ENCODE measurements around the gene TLE1.

TLE1 gene

DNA sequence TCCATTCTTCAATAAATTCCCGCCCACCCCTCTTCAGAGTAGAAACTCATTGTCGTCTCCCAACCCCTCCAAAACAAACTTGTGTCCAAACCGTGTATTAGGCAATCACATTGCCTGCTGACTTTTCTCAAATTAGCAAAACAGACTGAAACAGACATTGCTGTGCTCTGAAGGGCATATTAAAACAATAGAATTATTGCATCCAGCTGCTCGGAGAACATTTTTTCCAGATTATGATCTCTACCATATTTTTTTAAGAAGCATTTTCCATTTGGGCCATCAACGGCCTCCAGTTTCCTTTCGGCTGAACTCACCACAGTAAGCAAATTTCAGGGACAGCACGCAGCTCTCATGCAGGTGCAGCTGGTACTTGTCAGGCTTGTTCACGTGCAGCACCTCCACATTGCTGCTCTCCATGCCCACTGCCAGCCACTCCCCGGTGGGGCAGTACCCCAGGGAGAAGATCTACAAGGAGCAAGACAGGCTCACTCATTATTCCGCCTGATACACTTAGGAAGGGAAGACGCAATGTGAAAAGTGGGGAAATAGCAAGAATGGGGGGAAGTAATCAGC is 104.1 kb downstream of the TLE1 start:
- Histone ChIP-seq H2AFZ (ENCODE audit: low read depth, low read length) (no peak overlapping the region), H4K20me1 (ENCODE audit: insufficient read depth, low read length) (no peaks in the 10 kb centered on the region), H3K79me2 (ENCODE audit: low read length) (no peaks in the 10 kb centered on the region), H3K27ac (ENCODE audit: low read length) (no peak overlapping the region), H3K4me3 (ENCODE audit: low read length) (no peak overlapping the region), H3K4me1 (ENCODE audit: low read length) (peaks cover 11% of the 10 kb centered on the region), H3K9me3 (ENCODE audit: insufficient read depth, low read length) (no peaks in the 10 kb centered on the region), H3K4me2 (ENCODE audit: low read length) (peak overlapping the region; percentile 35), H3K9ac (ENCODE audit: low read length) (no peak overlapping the region), H3K27me3 (ENCODE audit: low read depth, low read length) (no peaks in the 10 kb centered on the region), H3K36me3 (replicated peaks; ENCODE audit: low read depth, low read length) (no peaks in the 10 kb centered on the region)
- TF ChIP-seq EZH2phosphoT487 (IDR thresholded peaks at IDR 0.05; ENCODE audit: low read depth), result no peak
- TF ChIP-seq, protein P1, sequence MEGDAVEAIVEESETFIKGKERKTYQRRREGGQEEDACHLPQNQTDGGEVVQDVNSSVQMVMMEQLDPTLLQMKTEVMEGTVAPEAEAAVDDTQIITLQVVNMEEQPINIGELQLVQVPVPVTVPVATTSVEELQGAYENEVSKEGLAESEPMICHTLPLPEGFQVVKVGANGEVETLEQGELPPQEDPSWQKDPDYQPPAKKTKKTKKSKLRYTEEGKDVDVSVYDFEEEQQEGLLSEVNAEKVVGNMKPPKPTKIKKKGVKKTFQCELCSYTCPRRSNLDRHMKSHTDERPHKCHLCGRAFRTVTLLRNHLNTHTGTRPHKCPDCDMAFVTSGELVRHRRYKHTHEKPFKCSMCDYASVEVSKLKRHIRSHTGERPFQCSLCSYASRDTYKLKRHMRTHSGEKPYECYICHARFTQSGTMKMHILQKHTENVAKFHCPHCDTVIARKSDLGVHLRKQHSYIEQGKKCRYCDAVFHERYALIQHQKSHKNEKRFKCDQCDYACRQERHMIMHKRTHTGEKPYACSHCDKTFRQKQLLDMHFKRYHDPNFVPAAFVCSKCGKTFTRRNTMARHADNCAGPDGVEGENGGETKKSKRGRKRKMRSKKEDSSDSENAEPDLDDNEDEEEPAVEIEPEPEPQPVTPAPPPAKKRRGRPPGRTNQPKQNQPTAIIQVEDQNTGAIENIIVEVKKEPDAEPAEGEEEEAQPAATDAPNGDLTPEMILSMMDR (IDR thresholded peaks at IDR 0.05; ENCODE audit: low read depth, low read length), result no peak

DNA sequence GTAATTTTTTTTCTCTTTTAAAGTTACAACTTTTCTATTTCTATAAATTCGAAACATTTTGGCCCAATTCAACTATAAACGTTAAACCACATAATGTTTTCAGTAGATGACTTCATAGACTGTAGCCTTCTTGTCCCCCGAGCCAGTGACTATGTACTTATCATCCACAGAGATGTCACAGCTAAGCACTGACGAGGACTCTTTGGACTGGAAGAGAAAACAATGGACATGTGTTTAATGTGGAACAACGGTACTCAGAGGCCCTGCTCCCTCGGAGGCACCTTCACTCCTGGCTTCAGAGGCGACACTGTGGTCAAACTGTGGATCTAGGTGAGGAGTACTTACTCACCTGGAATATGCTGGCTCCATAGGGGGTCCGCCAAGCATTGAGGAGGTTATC is 105.2 kb downstream of the TLE1 start:
- Histone ChIP-seq H3K36me3 (replicated peaks; ENCODE audit: low read depth, low read length) (no peaks in the 10 kb centered on the region), H2AFZ (ENCODE audit: low read depth, low read length) (no peak overlapping the region), H3K4me1 (ENCODE audit: low read length) (peaks cover 15% of the 10 kb centered on the region), H3K4me3 (ENCODE audit: low read length) (no peak overlapping the region), H3K27me3 (ENCODE audit: low read depth, low read length) (no peaks in the 10 kb centered on the region), H4K20me1 (ENCODE audit: insufficient read depth, low read length) (no peaks in the 10 kb centered on the region), H3K27ac (ENCODE audit: low read length) (no peak overlapping the region), H3K9ac (ENCODE audit: low read length) (no peak overlapping the region), H3K79me2 (ENCODE audit: low read length) (no peaks in the 10 kb centered on the region), H3K9me3 (ENCODE audit: insufficient read depth, low read length) (no peaks in the 10 kb centered on the region), H3K4me2 (ENCODE audit: low read length) (no peak overlapping the region)
- TF ChIP-seq, protein P1 (IDR thresholded peaks at IDR 0.05; ENCODE audit: low read depth, low read length), result no peak
- TF ChIP-seq EZH2phosphoT487 (IDR thresholded peaks at IDR 0.05; ENCODE audit: low read depth), result no peak

DNA sequence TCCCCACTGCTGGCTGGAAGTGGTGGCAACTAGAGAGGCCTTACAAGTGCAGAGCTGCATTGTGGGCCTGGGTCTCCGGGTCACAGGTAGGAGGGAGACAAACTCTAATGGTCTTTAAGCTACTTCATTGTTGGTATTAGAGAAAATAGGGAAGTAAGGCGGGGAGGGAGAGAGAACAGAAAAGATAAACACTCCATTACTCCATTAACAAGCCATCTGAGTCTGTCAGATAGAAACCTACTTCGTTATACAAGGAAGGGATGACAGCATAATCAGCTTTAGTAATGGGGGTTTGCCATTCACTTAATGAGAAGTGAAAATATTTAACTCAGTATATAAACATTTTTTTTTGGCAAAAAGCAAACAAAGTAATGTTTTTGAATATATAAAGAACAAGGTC is 107.4 kb downstream of the TLE1 start:
- no peaks in the 10 kb centered on the region for H3K36me3 ChIP-seq (replicated peaks; ENCODE audit: low read depth, low read length)
- H3K27ac ChIP-seq (ENCODE audit: low read length), result no peak overlapping the region
- no peak overlapping the region for H3K4me3 ChIP-seq (ENCODE audit: low read length)
- no peaks in the 10 kb centered on the region for H3K79me2 ChIP-seq (ENCODE audit: low read length)
- no peaks in the 10 kb centered on the region for H3K27me3 ChIP-seq (ENCODE audit: low read depth, low read length)
- H3K4me1 ChIP-seq (ENCODE audit: low read length), result peaks cover 20% of the 10 kb centered on the region
- no peaks in the 10 kb centered on the region for H4K20me1 ChIP-seq (ENCODE audit: insufficient read depth, low read length)
- H3K9ac ChIP-seq (ENCODE audit: low read length), result no peak overlapping the region
- TF ChIP-seq, protein P1 (IDR thresholded peaks at IDR 0.05; ENCODE audit: low read depth, low read length), result no peak
- no peak for TF ChIP-seq EZH2phosphoT487 (IDR thresholded peaks at IDR 0.05; ENCODE audit: low read depth)
- H3K4me2 ChIP-seq (ENCODE audit: low read length), result no peak overlapping the region
- no peaks in the 10 kb centered on the region for H3K9me3 ChIP-seq (ENCODE audit: insufficient read depth, low read length)
- no peak overlapping the region for H2AFZ ChIP-seq (ENCODE audit: low read depth, low read length)

DNA sequence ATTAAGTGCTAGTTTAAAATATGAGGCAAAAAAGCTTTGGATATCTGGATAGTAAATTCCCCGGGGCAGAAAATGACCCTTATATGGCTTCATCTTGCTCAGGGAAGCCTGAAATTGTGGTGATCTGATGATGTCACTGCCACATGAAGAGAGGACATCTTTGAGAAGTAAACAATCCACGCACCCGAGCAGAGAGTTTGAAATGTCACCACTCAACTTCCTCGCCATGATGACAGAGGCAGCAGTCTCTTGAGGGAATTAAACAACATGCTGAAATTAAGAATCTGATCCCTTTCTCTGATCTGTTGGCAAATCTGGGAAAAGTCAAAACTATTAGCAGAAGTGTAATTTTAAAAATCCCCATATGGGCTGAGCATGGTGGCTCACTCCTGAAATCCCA is 110.0 kb downstream of the TLE1 start:
- Histone ChIP-seq H3K9me3 (ENCODE audit: insufficient read depth, low read length) (no peaks in the 10 kb centered on the region), H2AFZ (ENCODE audit: low read depth, low read length) (peak overlapping the region; percentile 67; the same call in 1 of the 2 replicates)

More for the DNA sequence above, 110.0 kb downstream of the TLE1 start:
- H3K27ac ChIP-seq (ENCODE audit: low read length), result no peak overlapping the region
- no peak overlapping the region for H3K9ac ChIP-seq (ENCODE audit: low read length)
- no peaks in the 10 kb centered on the region for H3K27me3 ChIP-seq (ENCODE audit: low read depth, low read length)
- no peaks in the 10 kb centered on the region for H4K20me1 ChIP-seq (ENCODE audit: insufficient read depth, low read length)
- TF ChIP-seq, protein P1 (IDR thresholded peaks at IDR 0.05; ENCODE audit: low read depth, low read length), result no peak
- TF ChIP-seq EZH2phosphoT487 (IDR thresholded peaks at IDR 0.05; ENCODE audit: low read depth), result no peak
- no peak overlapping the region for H3K4me3 ChIP-seq (ENCODE audit: low read length)
- peak overlapping the region; percentile 22 for H3K4me2 ChIP-seq (ENCODE audit: low read length)
- H3K36me3 ChIP-seq (replicated peaks; ENCODE audit: low read depth, low read length), result no peaks in the 10 kb centered on the region
- peaks cover 12% of the 10 kb centered on the region for H3K4me1 ChIP-seq (ENCODE audit: low read length)
- H3K79me2 ChIP-seq (ENCODE audit: low read length), result no peaks in the 10 kb centered on the region
